WTC11 (cell line): ENCODE results near the gene TMEM128. TPM values are rescaled to one million over a fixed set of nuclear protein-coding genes. Genes with fewer than 3 reads are reported as not detected.
A peak's percentile ranks its signal among the peaks of the same experiment; 100 is the strongest.

Experiments used
- AR ChIP-seq: fragments of 250-450 bp; sonication (Bioruptor Pico); IDR thresholded peaks from 2 replicates; pipeline ENCODE4 v1.9.0; 2021; ENCODE audit warnings: mild to moderate bottlenecking
- ARID4B ChIP-seq: sonication (generic); formaldehyde crosslinking; IDR thresholded peaks from 2 replicates; pipeline ENCODE4 v1.8.0; 2023; ENCODE audit warnings: missing genetic modification reagents, mild to moderate bottlenecking, borderline replicate concordance
- ESRRA ChIP-seq: sonication (generic); formaldehyde crosslinking; IDR thresholded peaks from 2 replicates; pipeline ENCODE4 v1.8.1; 2022; ENCODE audit warnings: mild to moderate bottlenecking, missing genetic modification reagents, borderline replicate concordance
- FOXJ3 ChIP-seq: sonication (generic); formaldehyde crosslinking; IDR thresholded peaks from 2 replicates; pipeline ENCODE4 v1.9.0; 2021; ENCODE audit warnings: missing genetic modification reagents, mild to moderate bottlenecking, borderline replicate concordance
- FOXP1 ChIP-seq: sonication (generic); formaldehyde crosslinking; IDR thresholded peaks from 2 replicates; pipeline ENCODE4 v1.8.0; 2022; ENCODE audit warnings: missing genetic modification reagents, mild to moderate bottlenecking, moderate library complexity, borderline replicate concordance
- JAZF1 ChIP-seq: fragments of 250-450 bp; sonication (Bioruptor Pico); IDR thresholded peaks from 2 replicates; pipeline ENCODE4 v1.9.0; 2021; ENCODE audit warnings: moderate library complexity, mild to moderate bottlenecking, inconsistent platforms
- JUN ChIP-seq: sonication (generic); formaldehyde crosslinking; IDR thresholded peaks from 2 replicates; pipeline ENCODE4 v1.8.0; 2023; ENCODE audit warnings: mild to moderate bottlenecking, missing genetic modification reagents
- KAT7 ChIP-seq: sonication (generic); formaldehyde crosslinking; IDR thresholded peaks from 2 replicates; pipeline ENCODE4 v1.8.1; 2023; ENCODE audit warnings: missing genetic modification reagents, mild to moderate bottlenecking, borderline replicate concordance
- MAX ChIP-seq: sonication (generic); formaldehyde crosslinking; IDR thresholded peaks from 2 replicates; pipeline ENCODE4 v1.8.0; 2022; ENCODE audit warnings: mild to moderate bottlenecking, missing genetic modification reagents
- RELA ChIP-seq: sonication (generic); formaldehyde crosslinking; IDR thresholded peaks from 2 replicates; pipeline ENCODE4 v1.8.1; 2022; ENCODE audit warnings: missing genetic modification reagents, mild to moderate bottlenecking, borderline replicate concordance
- TEAD1 ChIP-seq: sonication (generic); formaldehyde crosslinking; IDR thresholded peaks from 2 replicates; pipeline ENCODE4 v1.8.0; 2022; ENCODE audit warnings: mild to moderate bottlenecking, missing genetic modification reagents
- USF2 ChIP-seq: sonication (generic); formaldehyde crosslinking; IDR thresholded peaks from 2 replicates; pipeline ENCODE4 v1.8.1; 2023; ENCODE audit warnings: mild to moderate bottlenecking, missing genetic modification reagents, moderate library complexity
- ZBTB21 ChIP-seq: sonication (generic); formaldehyde crosslinking; IDR thresholded peaks from 2 replicates; pipeline ENCODE4 v1.8.1; 2023; ENCODE audit warnings: mild to moderate bottlenecking, missing genetic modification reagents, borderline replicate concordance
- ZBTB43 ChIP-seq: sonication (generic); formaldehyde crosslinking; IDR thresholded peaks from 2 replicates; pipeline ENCODE4 v1.8.1; 2023; ENCODE audit warnings: mild to moderate bottlenecking, missing genetic modification reagents
- ZNF281 ChIP-seq: sonication (generic); formaldehyde crosslinking; IDR thresholded peaks from 2 replicates; pipeline ENCODE4 v1.8.0; 2023; ENCODE audit warnings: mild to moderate bottlenecking, missing genetic modification reagents
- ZNF396 ChIP-seq: fragments of 250-450 bp; sonication (Bioruptor Pico); IDR thresholded peaks from 2 replicates; pipeline ENCODE4 v1.8.0; 2021; ENCODE audit warnings: mild to moderate bottlenecking, moderate library complexity, borderline replicate concordance
- ZNF425 ChIP-seq: fragments of 250-450 bp; sonication (Bioruptor Pico); conservative IDR thresholded peaks from 2 replicates; pipeline ENCODE4 v1.9.0; 2021; ENCODE audit warnings: mild to moderate bottlenecking
- total RNA-seq: library from RNA; stranded (reverse); gene quantifications from 3 replicates; pipeline ENCODE4 v1.2.3, GENCODE V29; 2021

Gene TMEM128
- total RNA-seq, 1 experiment from 2014 or later = 21.1 TPM

GRCh38 chr4:4289941-4290850, 42.2 kb upstream of the TMEM128 start, which contains the start of the genes LYAR and ZBTB49 (continued):
- no peak for TF ChIP-seq ZNF281 (CRISPR knock-in tag)
- TF ChIP-seq ESRRA = no peak
- TF ChIP-seq ZNF396 (CRISPR knock-in tag) = no peak
- TF ChIP-seq MAX (CRISPR knock-in tag) = peak; percentile 98
- TF ChIP-seq FOXP1 (CRISPR knock-in tag) = peak; percentile 63
- no peak for TF ChIP-seq RELA
- TF ChIP-seq FOXJ3 (CRISPR knock-in tag) = no peak
- TF ChIP-seq USF2 (CRISPR knock-in tag) = peak; percentile 66; the same call in 1 of the 2 replicates
- TF ChIP-seq ZNF425 = no peak
- TF ChIP-seq ZBTB43 = no peak
- TF ChIP-seq JUN (CRISPR knock-in tag) = no peak
- TF ChIP-seq JAZF1 = no peak
- TF ChIP-seq AR (CRISPR knock-in tag) = no peak
- peak; percentile 69; the same call in 1 of the 2 replicates for TF ChIP-seq ZBTB21 (CRISPR knock-in tag)
- TF ChIP-seq TEAD1 (CRISPR knock-in tag) = peak; percentile 87
- TF ChIP-seq KAT7 = peak; percentile 87; the same call in 1 of the 2 replicates
- peak; percentile 90; the same call in 1 of the 2 replicates for TF ChIP-seq ARID4B (CRISPR knock-in tag)
